Caco-2 (cell line): ENCODE measurements around the gene AGTPBP1. TPM values are rescaled to one million over a fixed set of nuclear protein-coding genes. Genes with fewer than 3 reads are reported as not detected.

ENCODE experiments used
- BruUV-seq: library from RNA; stranded (reverse); fragments of 400-500 nt; replicated peaks from 2 replicates; lab custom pipeline; 2021; lab: Mats Ljungman, UMichigan
- CTCF ChIA-PET: fragments of 300-600 bp; sonication (Branson Sonifier 250); formaldehyde crosslinking; loops from one replicate; lab custom pipeline; 2022; ENCODE audit warnings: antibody characterized with exemption; lab: Charles Lee
- POLR2A ChIA-PET: fragments of 300-600 bp; sonication (Branson Sonifier 250); formaldehyde crosslinking; loops from one replicate; lab custom pipeline; 2022; ENCODE audit warnings: antibody characterized with exemption; lab: Charles Lee
- DNase-seq, 2 experiments: peaks; one replicate each; pipeline versions ENCODE4 v3.0.0 to v3.0.0-alpha.2; 2020 to 2022
- H3K27me3 ChIP-seq: replicated peaks from 2 replicates; pipeline ENCODE4 v1.6.0; 2011; ENCODE audit warnings: low read length; ENCODE audit not compliant: control insufficient read depth, insufficient read depth
- H3K36me3 ChIP-seq: 2 replicates; pipeline ENCODE4 v1.5.1; 2011; ENCODE audit warnings: low read length; ENCODE audit not compliant: control insufficient read depth, insufficient read depth
- H3K4me1 ChIP-seq: fragments of 250-450 bp; sonication (Bioruptor Pico); 2 replicates; pipeline ENCODE4 v1.5.1; 2020; ENCODE audit warnings: mild to moderate bottlenecking
- H3K4me3 ChIP-seq: 2 replicates; pipeline ENCODE4 v1.5.1; 2011; ENCODE audit warnings: low read depth, mild to moderate bottlenecking, control low read depth, low read length
- H3K9me3 ChIP-seq: fragments of 250-450 bp; sonication (Bioruptor Pico); 2 replicates; pipeline ENCODE4 v1.5.1; 2020; ENCODE audit warnings: mild to moderate bottlenecking, moderate library complexity
- H3K27ac Mint-ChIP-seq: one replicate; pipeline ENCODE4 v1.8.0; 2022; ENCODE audit warnings: mixed read lengths; ENCODE audit not compliant: unreplicated experiment
- H3K27me3 Mint-ChIP-seq: one replicate; pipeline ENCODE4 v1.8.0; 2022; ENCODE audit warnings: mixed read lengths; ENCODE audit not compliant: insufficient read depth, unreplicated experiment
- H3K36me3 Mint-ChIP-seq: one replicate; pipeline ENCODE4 v1.8.0; 2022; ENCODE audit warnings: mild to moderate bottlenecking, mixed read lengths; ENCODE audit not compliant: insufficient read depth, unreplicated experiment
- H3K4me1 Mint-ChIP-seq: one replicate; pipeline ENCODE4 v1.8.0; 2022; ENCODE audit warnings: low read depth, mixed read lengths; ENCODE audit not compliant: unreplicated experiment
- H3K4me3 Mint-ChIP-seq: one replicate; pipeline ENCODE4 v1.8.0; 2022; ENCODE audit warnings: mild to moderate bottlenecking, moderate library complexity, mixed read lengths; ENCODE audit not compliant: unreplicated experiment
- H3K9me3 Mint-ChIP-seq: one replicate; pipeline ENCODE4 v1.8.0; 2022; ENCODE audit warnings: mixed read lengths; ENCODE audit not compliant: unreplicated experiment
- intact Hi-C: fragments of 100-400 bp; cut with micrococcal nuclease; formaldehyde crosslinking; loops from one replicate; pipeline ENCODE4 v1.10.0; 2022; ENCODE audit not compliant: unreplicated experiment
- total RNA-seq: library from RNA; stranded (reverse); gene quantifications from 2 replicates; pipeline ENCODE4 v1.2.3, GENCODE V29; 2022
- TF ChIP-seq, protein P1 (sequence below), 2 experiments: fragments of 200-600 bp in 1 of 2; IDR thresholded peaks; 1 replicate in 1 of 2; 2 replicates in 1 of 2; pipeline versions ENCODE4 v1.5.1 to v1.8.0; 2011 to 2022; ENCODE audit warnings: antibody characterized with exemption in 1 of 2, control low read depth in 1 of 2, inconsistent platforms in 1 of 2, low read depth in 1 of 2, low read length in 1 of 2, mild to moderate bottlenecking in 1 of 2, moderate library complexity in 1 of 2; ENCODE audit not compliant: insufficient read depth in 1 of 2, severe bottlenecking in 1 of 2, unreplicated experiment in 1 of 2

Gene AGTPBP1
- total RNA-seq, 1 experiment from 2014 or later: 14.0 TPM

DNA sequence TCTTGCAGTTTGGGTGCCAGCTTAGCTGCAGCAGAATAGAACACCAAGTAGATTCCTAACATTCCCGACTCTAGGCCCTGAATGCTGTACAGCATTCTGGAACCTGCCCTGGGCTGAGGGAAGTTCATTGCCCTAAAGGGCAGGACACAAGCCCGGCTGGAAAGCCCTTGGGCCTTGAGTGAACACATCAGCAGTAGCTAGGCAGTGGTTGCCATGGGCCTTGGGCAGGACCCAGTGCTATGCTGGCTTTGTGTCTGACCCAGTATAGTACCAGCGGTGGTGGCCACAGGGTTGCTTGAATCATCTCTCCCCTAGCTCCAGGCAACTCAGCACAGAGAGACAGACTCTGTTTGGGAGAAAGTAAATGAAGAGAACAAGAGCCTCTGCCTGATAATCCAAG lies 137.8 kb downstream of the AGTPBP1 start:
- ChIA-PET POLR2A (no interaction called here), CTCF (no interaction called here)
- Mint-ChIP-seq H3K4me3 (no peak overlapping the region), H3K27me3 (no peaks in the 10 kb centered on the region), H3K9me3 (no peaks in the 10 kb centered on the region), H3K4me1 (no peaks in the 10 kb centered on the region), H3K27ac (no peak overlapping the region), H3K36me3 (no peaks in the 10 kb centered on the region)
- no peaks in the 10 kb centered on the region for H3K4me1 ChIP-seq
- H3K4me3 ChIP-seq: no peak overlapping the region
- H3K9me3 ChIP-seq: no peaks in the 10 kb centered on the region
- no peaks in the 10 kb centered on the region for H3K27me3 ChIP-seq
- TF ChIP-seq, protein P1, sequence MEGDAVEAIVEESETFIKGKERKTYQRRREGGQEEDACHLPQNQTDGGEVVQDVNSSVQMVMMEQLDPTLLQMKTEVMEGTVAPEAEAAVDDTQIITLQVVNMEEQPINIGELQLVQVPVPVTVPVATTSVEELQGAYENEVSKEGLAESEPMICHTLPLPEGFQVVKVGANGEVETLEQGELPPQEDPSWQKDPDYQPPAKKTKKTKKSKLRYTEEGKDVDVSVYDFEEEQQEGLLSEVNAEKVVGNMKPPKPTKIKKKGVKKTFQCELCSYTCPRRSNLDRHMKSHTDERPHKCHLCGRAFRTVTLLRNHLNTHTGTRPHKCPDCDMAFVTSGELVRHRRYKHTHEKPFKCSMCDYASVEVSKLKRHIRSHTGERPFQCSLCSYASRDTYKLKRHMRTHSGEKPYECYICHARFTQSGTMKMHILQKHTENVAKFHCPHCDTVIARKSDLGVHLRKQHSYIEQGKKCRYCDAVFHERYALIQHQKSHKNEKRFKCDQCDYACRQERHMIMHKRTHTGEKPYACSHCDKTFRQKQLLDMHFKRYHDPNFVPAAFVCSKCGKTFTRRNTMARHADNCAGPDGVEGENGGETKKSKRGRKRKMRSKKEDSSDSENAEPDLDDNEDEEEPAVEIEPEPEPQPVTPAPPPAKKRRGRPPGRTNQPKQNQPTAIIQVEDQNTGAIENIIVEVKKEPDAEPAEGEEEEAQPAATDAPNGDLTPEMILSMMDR (IDR thresholded peaks at IDR 0.05; ENCODE audit: insufficient read depth in 1 of 2, low read depth in 1 of 2, low read length in 1 of 2, severe bottlenecking in 1 of 2, unreplicated experiment in 1 of 2): no peak
- peak in 1 of 2 experiments; percentile 33 for DNase-seq
- no TSS peak for BruUV-seq
- intact Hi-C loops: no loop called here
- H3K36me3 ChIP-seq: no peaks in the 10 kb centered on the region

- no peaks in the 10 kb centered on the region for H3K36me3 Mint-ChIP-seq
- H3K4me1 Mint-ChIP-seq: no peaks in the 10 kb centered on the region
- Histone ChIP-seq H3K4me1 (no peaks in the 10 kb centered on the region), H3K27me3 (no peaks in the 10 kb centered on the region), H3K9me3 (no peaks in the 10 kb centered on the region), H3K4me3 (no peak overlapping the region), H3K36me3 (no peaks in the 10 kb centered on the region)
- H3K27ac Mint-ChIP-seq: no peak overlapping the region
- no peak overlapping the region for H3K4me3 Mint-ChIP-seq
- no peaks in the 10 kb centered on the region for H3K9me3 Mint-ChIP-seq
- CTCF ChIA-PET: no interaction called here
- POLR2A ChIA-PET: no interaction called here
- DNase-seq: no peak
- BruUV-seq: no TSS peak
- TF ChIP-seq, protein P1 (IDR thresholded peaks at IDR 0.05; ENCODE audit: insufficient read depth in 1 of 2, low read depth in 1 of 2, low read length in 1 of 2, severe bottlenecking in 1 of 2, unreplicated experiment in 1 of 2): no peak
- H3K27me3 Mint-ChIP-seq: no peaks in the 10 kb centered on the region
- intact Hi-C loops: no loop called here
Observed at GRCh38 chr9:85602742-85603141, 139.0 kb downstream of the AGTPBP1 start.

- CTCF ChIA-PET: no interaction called here
- intact Hi-C loops: no loop called here
- no peaks in the 10 kb centered on the region for H3K36me3 Mint-ChIP-seq
Observed at GRCh38 chr9:85600675-85601263, 141.0 kb downstream of the AGTPBP1 start.

More at GRCh38 chr9:85600675-85601263, 141.0 kb downstream of the AGTPBP1 start:
- TF ChIP-seq, protein P1 (IDR thresholded peaks at IDR 0.05; ENCODE audit: insufficient read depth in 1 of 2, low read depth in 1 of 2, low read length in 1 of 2, severe bottlenecking in 1 of 2, unreplicated experiment in 1 of 2): no peak
- no TSS peak for BruUV-seq
- no peaks in the 10 kb centered on the region for H3K4me1 ChIP-seq
- H3K27me3 ChIP-seq: no peaks in the 10 kb centered on the region
- H3K4me1 Mint-ChIP-seq: no peaks in the 10 kb centered on the region
- no peaks in the 10 kb centered on the region for H3K27me3 Mint-ChIP-seq
- H3K27ac Mint-ChIP-seq: no peak overlapping the region
- H3K9me3 ChIP-seq: no peaks in the 10 kb centered on the region
- no peaks in the 10 kb centered on the region for H3K36me3 ChIP-seq
- DNase-seq: peak; percentile 0 to 60
- POLR2A ChIA-PET: no interaction called here
- no peak overlapping the region for H3K4me3 Mint-ChIP-seq
- H3K4me3 ChIP-seq: no peak overlapping the region
- no peaks in the 10 kb centered on the region for H3K9me3 Mint-ChIP-seq
